Neural cell (in vitro differentiated cells): ENCODE results near the gene UGT3A1.

Source experiments
- CTCF ChIP-seq: fragments of 450-650 bp; IDR thresholded peaks from 2 replicates; pipeline ENCODE4 v1.5.1; 2014; ENCODE audit warnings: antibody characterized with exemption, mild to moderate bottlenecking, moderate library complexity; ENCODE audit not compliant: poor library complexity, severe bottlenecking
- EP300 ChIP-seq: fragments of 450-650 bp; conservative IDR thresholded peaks from 2 replicates; pipeline ENCODE4 v1.6.1; 2014; ENCODE audit warnings: antibody characterized with exemption, mild to moderate bottlenecking, moderate library complexity; ENCODE audit not compliant: poor library complexity, severe bottlenecking
- EZH2 ChIP-seq: fragments of 200-600, 300-800 bp; shearing (Covaris generic), sonication (generic); IDR thresholded peaks from 2 replicates; pipeline ENCODE4 v1.6.1; 2014; ENCODE audit warnings: antibody characterized with exemption, low read length, borderline replicate concordance, mild to moderate bottlenecking; ENCODE audit not compliant: insufficient read depth, poor library complexity, severe bottlenecking
- POLR2AphosphoS5 ChIP-seq: IDR thresholded peaks from 2 replicates; pipeline ENCODE4 v1.6.1; 2012
- REST ChIP-seq: IDR thresholded peaks from 2 replicates; pipeline ENCODE4 v1.6.1; 2012; ENCODE audit warnings: borderline replicate concordance
- SMC3 ChIP-seq: fragments of 450-650 bp; conservative IDR thresholded peaks from 2 replicates; pipeline ENCODE4 v1.6.1; 2014; ENCODE audit warnings: antibody characterized with exemption, mild to moderate bottlenecking, moderate library complexity; ENCODE audit not compliant: poor library complexity
- TAF1 ChIP-seq: IDR thresholded peaks from 2 replicates; pipeline ENCODE4 v1.6.1; 2012; ENCODE audit warnings: low read depth

- TF ChIP-seq CTCF, result no peak
- no peak for TF ChIP-seq POLR2AphosphoS5
- TF ChIP-seq EZH2, result no peak
- TF ChIP-seq EP300, result no peak
- no peak for TF ChIP-seq REST
- no peak for TF ChIP-seq TAF1
- TF ChIP-seq SMC3, result no peak
Measured at GRCh38 chr5:35974570-35974969, 16.6 kb downstream of the UGT3A1 start.
